ENCODE results near the gene GTF2H4. TPM values are rescaled to one million over a fixed set of nuclear protein-coding genes. Genes with fewer than 3 reads are reported as not detected.
"Not testable (repeated sequence)": the region's sequence is repeated elsewhere in the genome, so short reads cannot be mapped to it uniquely, and the experiment has no call there.

Gene GTF2H4
- total RNA-seq, result 37.0 TPM

GRCh38 chr6:30907758-30908591 lies at the start of gene GTF2H4:
TSS of gene GTF2H4 (plus strand) at chr6:30908207.
- peak; percentile 98 for DNase-seq (ENCODE audit: low spot score)

- not testable (repeated sequence) for DNase-seq (ENCODE audit: low spot score)
Observed at GRCh38 chr6:30859726-30860125, 48.3 kb upstream of the GTF2H4 start.

DNA sequence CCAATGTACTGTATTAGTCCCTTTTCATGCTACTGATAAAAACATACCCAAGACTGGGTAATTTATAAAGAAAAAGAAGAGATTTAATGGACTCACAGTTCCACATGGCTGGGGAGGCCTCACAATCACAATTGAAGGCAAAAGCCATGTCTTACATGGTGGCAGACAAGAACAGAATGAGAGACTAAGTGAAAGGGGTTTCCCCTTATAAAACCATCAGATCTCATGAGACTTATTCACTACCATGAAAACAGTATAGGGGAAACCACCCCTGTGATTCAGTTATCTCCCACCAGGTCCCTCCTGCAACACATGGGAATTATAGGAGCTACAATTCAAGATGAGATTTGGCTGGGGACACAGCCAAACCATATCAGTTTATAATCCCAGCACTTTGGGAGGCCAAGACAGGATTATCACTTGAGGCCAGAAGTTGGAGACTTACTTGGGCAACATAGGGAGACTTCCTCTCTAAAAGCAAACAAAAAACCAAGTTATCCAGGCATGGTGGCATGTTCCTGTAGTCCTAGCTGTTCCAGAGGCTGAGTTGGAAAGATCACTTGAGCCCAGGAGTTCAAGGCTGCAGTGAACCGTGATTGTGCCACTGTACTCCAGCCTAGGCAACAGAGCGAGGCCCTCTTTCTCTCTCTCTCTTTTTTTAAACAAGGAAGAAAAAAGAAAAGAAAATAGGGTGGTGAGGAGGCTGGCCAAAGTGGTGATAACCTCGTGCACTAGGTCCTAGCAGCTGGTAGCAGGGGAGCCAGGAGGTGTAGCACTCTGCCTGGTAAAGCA lies 46.6 kb upstream of the GTF2H4 start:
- DNase-seq (ENCODE audit: low spot score), result no peak

GRCh38 chr6:30862156-30862875 lies 45.7 kb upstream of the GTF2H4 start:
- DNase-seq (ENCODE audit: low spot score), result no peak

DNA sequence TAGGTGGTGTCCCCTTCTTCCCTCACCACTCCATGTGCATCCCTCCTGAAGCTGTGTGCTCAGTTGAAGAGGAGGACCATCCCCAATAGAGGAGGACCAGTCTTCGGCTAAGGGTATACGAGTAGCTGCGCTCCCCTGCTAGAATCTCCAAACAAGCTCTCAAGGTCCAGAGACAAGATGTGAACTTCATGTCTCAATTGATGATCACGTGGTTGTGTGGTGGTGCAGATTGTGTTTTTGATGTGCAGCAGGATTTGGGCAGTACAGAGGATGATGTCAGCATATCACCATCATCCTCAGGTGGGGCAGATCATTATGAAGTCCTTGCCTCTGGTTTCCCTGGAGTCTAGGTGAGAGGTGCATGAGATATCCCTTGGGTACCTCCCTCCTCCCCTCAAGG lies 43.7 kb upstream of the GTF2H4 start:
- DNase-seq (ENCODE audit: low spot score), result no peak

- DNase-seq (ENCODE audit: low spot score), result not testable (repeated sequence)
Observed at GRCh38 chr6:30869241-30869749, 38.7 kb upstream of the GTF2H4 start.

DNA sequence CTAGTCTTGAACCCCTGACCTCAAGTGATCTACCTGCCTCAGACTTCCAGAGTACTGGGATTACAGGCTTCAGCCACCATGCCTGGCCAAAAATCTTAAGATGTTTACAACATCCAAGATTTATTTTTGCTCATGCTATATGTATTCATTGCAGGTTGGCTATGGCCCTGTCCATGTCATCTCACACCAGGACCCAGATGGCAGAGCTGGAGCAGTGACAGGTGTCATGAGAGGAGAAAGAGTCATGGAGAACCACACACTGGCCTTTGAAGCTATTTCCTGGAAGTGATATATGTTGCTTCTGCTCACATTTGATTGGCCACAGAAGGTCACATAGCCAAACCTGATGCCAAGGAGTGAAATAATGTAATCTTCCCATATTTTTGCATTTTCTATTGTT lies 37.5 kb upstream of the GTF2H4 start:
- DNase-seq (ENCODE audit: low spot score), result no peak

- no peak for DNase-seq (ENCODE audit: low spot score)
Observed at GRCh38 chr6:30871592-30872183, 36.3 kb upstream of the GTF2H4 start.

DNA sequence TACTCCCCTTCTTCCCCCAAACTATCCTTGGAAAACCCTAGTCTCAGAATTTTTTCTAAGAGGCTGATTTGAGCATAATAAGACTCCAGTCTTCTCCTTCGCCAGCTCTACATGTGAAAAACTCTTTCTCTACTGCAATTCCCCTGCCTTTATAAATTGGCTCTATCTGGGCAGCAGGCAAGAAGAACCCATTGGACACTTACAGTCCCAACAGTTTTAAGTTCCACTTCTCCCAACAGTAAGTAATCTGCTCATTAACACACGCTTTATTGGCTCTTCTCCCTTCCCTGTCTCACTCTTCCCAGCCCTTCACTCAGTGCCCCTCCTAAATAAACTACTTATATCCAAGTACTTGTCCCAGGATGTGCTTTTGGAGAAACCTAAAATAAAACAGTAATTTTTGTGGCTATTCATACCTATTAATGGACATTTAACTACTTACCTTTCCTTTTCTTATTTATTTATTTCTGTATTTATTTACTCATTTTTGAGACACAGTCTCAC lies 34.8 kb upstream of the GTF2H4 start:
- DNase-seq (ENCODE audit: low spot score), result no peak

DNA sequence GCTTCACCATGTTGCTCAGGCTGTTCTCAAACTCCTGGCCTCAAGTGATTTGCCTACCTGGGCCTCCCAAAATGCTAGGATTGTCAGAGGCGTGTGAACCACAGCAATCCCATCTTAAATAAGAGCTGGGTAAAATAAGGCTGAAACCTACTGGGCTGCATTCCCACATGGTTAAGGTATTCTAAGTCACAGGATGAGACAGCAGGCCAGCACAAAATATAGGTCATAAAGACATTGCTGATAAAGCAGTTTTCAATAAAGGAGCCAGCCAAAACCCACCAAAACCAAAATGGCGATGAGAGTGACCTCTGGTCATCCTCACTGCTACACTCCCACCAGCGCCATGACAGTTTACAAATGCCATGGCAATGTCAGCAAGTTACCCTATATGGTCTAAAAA lies 34.2 kb upstream of the GTF2H4 start:
- not testable (repeated sequence) for DNase-seq (ENCODE audit: low spot score)

DNA sequence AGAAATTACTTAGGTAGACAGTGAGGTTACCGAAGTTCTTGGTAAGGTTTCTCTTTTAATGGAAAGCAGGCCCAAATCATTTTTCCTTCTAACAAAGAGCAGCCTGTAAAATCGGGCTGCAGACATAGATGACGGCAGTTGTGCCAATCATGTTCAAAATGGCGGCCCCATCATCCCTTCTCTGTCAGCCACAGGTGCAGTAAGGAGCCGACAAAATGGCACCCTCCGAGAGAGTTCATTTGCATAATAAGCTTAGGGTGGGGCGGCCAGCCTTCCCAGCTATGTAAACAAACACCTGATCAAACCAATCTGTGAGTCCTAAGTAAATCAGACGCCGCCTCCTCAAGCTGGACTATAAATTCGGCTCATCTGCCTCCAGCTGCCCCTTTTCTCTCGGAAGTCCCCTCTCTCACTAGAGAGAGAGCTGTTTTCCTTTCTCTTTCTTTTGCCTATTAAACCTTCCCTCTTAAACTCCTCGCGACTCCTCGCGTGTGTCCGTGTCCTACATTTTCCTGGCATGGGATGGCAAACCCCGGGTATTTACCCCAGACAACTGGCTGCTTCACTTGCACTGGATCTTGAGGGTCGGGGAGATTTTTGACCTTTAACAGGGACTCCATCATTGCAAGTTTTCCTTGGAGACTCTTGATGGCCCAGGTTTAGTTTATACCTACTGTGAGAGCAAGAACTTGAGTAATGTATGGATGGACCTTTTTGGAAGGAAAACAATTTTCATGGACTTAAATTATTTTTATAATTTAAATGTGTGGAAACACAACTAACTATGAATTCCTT lies 32.6 kb upstream of the GTF2H4 start:
- no peak for DNase-seq (ENCODE audit: low spot score)

DNA sequence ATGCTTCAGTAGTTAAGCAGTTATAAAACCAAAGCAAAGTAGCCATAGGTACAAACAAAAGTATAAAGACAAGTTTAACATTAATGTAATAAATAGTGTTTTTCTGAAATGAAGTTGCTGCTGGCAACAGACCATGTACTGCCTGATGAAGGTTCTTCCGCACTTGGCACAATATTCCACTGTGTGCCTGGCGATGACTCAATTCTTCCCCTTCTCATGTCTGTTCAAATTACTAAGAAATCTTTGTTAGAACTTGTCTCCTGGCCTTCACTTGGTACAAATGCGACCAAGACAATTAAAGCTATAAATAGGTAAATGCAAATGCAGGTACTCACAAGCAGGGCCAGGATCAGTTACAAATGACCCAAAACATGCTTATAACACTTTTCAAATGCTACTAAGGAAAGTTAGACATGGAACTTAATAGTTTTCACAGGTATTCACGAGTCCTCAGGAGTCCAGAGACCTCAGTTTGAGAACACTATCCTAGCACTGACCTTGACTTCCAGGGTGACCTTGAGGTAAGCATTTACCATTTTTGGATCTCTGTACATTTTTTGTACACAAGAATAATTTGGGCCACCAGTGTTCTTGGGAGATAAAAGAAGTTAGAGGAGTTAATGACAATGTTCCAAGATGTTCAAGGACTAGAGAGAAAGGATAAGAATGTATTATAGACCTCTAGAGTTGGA lies 31.8 kb upstream of the GTF2H4 start:
- DNase-seq (ENCODE audit: low spot score), result peak; percentile 39

DNA sequence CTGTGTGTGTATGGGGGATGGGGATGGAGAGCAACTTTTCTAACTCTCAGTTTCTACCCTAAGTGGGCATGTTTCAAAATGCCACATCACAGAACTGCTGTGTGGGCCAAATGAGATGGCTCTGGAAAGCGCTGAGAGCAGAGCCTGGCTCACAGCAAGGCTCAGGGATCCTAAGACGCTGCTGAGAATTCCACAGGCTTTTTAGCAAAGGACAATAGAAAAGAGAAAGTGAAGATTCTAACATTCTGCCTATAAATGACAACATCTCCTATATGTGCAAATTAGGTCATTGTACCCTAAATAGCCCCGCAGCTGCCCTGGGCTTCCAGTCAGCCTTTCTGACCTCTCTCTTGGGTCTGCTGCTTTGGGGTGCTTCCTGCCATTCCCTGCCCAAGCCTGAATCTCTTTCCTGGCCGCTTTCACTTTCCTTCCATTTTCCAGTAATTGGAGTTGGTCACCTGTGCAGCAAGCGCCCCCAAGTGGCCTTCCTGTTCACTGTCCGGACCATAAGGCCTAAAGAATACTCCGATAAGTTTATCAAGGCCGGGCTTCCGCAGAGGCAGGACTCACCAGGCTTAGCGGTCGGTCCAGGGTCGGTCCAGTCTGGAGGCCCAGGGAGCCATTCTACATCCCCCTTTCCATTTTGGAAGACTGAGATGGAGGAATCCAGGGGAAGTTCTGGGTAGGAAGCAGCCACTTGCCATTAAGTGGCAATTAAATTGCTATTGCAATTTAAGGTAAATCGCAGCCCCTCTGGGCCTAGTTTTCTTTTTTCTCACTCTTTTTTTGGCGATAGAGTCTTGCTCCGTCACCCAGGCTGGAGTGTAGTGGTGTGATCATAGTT lies 30.4 kb upstream of the GTF2H4 start:
- peak; percentile 93 for DNase-seq (ENCODE audit: low spot score)

- DNase-seq (ENCODE audit: low spot score), result no peak
Observed at GRCh38 chr6:30879684-30880427, 28.2 kb upstream of the GTF2H4 start.

- DNase-seq (ENCODE audit: low spot score), result no peak
Observed at GRCh38 chr6:30880698-30881252, 27.2 kb upstream of the GTF2H4 start.

DNA sequence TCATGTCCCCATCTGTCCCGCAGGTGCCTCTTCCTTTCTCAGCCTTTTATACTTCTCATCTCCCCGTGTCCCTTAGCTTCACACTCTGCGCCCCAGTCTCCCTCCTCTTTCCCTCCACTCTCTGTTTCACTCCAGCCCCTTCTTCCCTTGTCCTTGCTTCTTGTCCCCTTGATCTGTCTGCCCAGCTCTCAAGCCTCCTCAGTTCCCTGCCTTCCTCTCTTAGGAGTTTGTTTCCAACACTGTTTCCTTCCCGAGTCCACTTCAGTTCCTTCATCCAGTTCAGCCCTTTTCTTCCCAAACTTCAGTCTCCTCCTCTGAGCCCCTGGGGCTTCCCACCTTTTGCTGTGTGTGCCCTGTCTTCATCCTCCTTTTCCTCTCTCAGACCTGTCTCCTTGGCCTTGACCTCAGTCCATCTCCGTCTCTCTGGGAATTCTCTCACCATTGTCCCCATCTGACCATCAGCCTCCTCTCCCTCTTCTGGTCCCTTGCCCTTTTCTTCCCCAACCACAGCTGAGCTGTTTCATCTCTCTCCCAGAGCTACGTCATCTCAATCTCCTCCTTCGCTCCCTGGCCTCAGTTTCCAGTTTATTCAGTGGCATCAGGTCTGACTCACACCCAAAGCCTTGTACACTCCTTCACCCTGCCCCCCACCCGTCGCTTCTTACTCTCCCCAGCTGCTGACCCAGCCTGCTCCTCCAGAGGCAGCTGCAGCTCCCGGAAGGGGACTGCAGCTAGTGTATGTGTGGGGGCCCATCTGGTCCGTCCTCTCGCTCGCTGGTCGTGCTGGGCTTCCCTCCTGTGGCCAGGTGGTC lies 26.4 kb upstream of the GTF2H4 start:
- no peak for DNase-seq (ENCODE audit: low spot score)

GRCh38 chr6:30882204-30882758 lies 25.7 kb upstream of the GTF2H4 start:
- DNase-seq (ENCODE audit: low spot score), result no peak
